Fibroblast of villous mesenchyme (primary cell): ENCODE results near the gene DUSP1. TPM values are rescaled to one million over a fixed set of nuclear protein-coding genes. Genes with fewer than 3 reads are reported as not detected.

ENCODE experiments used
- DNase-seq: peaks from one replicate; pipeline ENCODE4 v3.0.0-alpha.2; 2010; ENCODE audit warnings: low read depth
- H3K4me3 ChIP-seq: 2 replicates; pipeline ENCODE4 v1.5.1; 2011; ENCODE audit warnings: low read depth, mild to moderate bottlenecking, low read length
- CTCF ChIP-seq: IDR thresholded peaks from 2 replicates; pipeline ENCODE4 v1.5.1; 2012; ENCODE audit warnings: low read depth, mild to moderate bottlenecking, low read length; ENCODE audit not compliant: insufficient read depth
- total RNA-seq: library from RNA; depleted of rRNA; stranded (reverse); fragments of >200 nt; gene quantifications from 2 replicates; pipeline ENCODE4 v1.2.3, GENCODE V29; 2012

Gene DUSP1
- total RNA-seq, 1 donor: 246 TPM

GRCh38 chr5:172775326-172776234 lies 4.6 kb upstream of the DUSP1 start:
- peak; percentile 98 for DNase-seq
- H3K4me3 ChIP-seq: no peak overlapping the region
- TF ChIP-seq CTCF: no peak

- no peak for DNase-seq
- no peak overlapping the region for H3K4me3 ChIP-seq
- no peak for TF ChIP-seq CTCF
Measured at GRCh38 chr5:172774561-172775315, 3.7 kb upstream of the DUSP1 start.

GRCh38 chr5:172773481-172774469 lies 2.8 kb upstream of the DUSP1 start:
- TF ChIP-seq CTCF: no peak
- no peak overlapping the region for H3K4me3 ChIP-seq
- peak; percentile 59 for DNase-seq

DNA sequence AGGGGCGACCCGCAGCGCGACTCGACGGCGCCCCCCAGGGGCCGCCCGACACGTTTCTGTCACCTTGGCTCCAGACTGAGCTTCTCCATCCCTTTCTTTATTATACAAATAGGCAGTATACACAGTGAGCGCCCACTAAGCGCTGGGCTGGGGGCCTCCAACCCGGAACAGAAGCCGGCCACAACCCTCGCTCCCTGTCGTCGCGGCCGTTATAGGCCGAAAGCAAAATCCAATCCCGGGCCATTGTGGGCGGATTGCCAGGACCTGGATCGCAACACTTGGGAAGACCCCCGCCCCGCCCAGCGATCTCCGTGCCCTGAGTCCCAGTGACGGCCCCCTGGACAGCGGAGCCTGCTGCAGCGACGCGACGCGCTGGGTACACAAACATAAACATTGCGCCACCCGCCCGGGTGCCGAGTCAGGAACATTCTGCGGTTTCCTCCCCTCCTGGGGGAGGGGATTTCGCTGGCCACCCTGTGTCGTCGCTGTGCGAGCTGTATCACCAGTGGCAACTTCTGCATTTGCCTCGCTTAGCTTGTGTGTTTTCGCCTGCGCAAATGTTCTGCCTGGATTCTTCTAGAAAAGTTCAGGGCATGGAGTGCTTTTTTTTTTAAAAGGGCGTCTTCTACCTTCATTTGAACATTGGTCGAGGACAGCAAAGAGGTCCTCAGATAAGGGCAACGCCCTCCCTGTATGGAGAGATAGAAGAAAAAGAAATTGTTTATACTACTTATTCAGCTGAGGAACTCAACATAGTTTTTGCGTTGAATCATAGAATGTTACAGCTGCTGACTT lies 1.3 kb upstream of the DUSP1 start:
- peak; percentile 71 for TF ChIP-seq CTCF
- DNase-seq: peak; percentile 98

GRCh38 chr5:172771439-172772111 lies 580 bp upstream of the DUSP1 start:
- no peak for TF ChIP-seq CTCF
- DNase-seq: no peak
- peak overlapping the region; percentile 51 for H3K4me3 ChIP-seq

More for the DNA sequence above, 1.3 kb upstream of the DUSP1 start:
- H3K4me3 ChIP-seq: peak overlapping the region; percentile 51
